Body of pancreas (tissue), 4 donors: ENCODE results near the gene OSBPL2. TPM values are rescaled to one million over a fixed set of nuclear protein-coding genes. Genes with fewer than 3 reads are reported as not detected.

Experiments
- ATAC-seq: fragments of 150-250 bp; one replicate; pipeline ENCODE4 v1.9.1; 2016
- DNase-seq, 4 donors: peaks; one replicate each; pipeline ENCODE4 v3.0.0-alpha.2; 2019
- H3K27ac ChIP-seq, 4 donors: fragments of 200-600 bp; sonication (generic); 1 replicate in 3 of 4; 2 replicates in 1 of 4; pipeline versions ENCODE4 v1.5.1 to v1.6.1; 2016 to 2019; ENCODE audit warnings: mild to moderate bottlenecking in 1 of 4, mixed read lengths in 1 of 4, moderate library complexity in 1 of 4
- H3K27me3 ChIP-seq, 2 donors: fragments of 200-600 bp; sonication (generic); one replicate each; pipeline ENCODE4 v1.6.0; 2016; ENCODE audit warnings: mild to moderate bottlenecking in 1 of 2
- H3K36me3 ChIP-seq, 2 donors: fragments of 200-600 bp; sonication (generic); replicated peaks in 1 of 2; 2 replicates each; pipeline ENCODE4 v1.5.1; 2016; ENCODE audit warnings: low read depth in 2 of 2; ENCODE audit not compliant: insufficient read depth in 1 of 2
- H3K4me1 ChIP-seq: fragments of 200-600 bp; sonication (generic); one replicate; pipeline ENCODE4 v1.6.0; 2016
- H3K4me3 ChIP-seq, 2 donors: fragments of 200-600 bp; sonication (generic); 1 replicate in 1 of 2; 2 replicates in 1 of 2; pipeline ENCODE4 v1.5.1; 2016 to 2019
- H3K9me3 ChIP-seq, 3 donors: fragments of 200-600 bp; sonication (generic); 1 replicate in 2 of 3; 2 replicates in 1 of 3; pipeline ENCODE4 v1.5.1; 2016
- POLR2A ChIP-seq, 3 donors: fragments of 450-650 bp; IDR thresholded peaks; one replicate each; pipeline ENCODE4 v1.6.1; 2016; ENCODE audit warnings: antibody characterized with exemption in 3 of 3, mild to moderate bottlenecking in 2 of 3
- WGBS, 2 donors: methylation state at CpG; one replicate each; pipeline ENCODE4 v1.1.5; 2017; 5-methylcytosine and 5-hydroxymethylcytosine counted together
- intact Hi-C: fragments of 100-400 bp; cut with DNase I; formaldehyde crosslinking; loops from one replicate; pipeline ENCODE4 v1.15.1; 2023
- total RNA-seq, 2 donors: library from RNA; depleted of rRNA; stranded (reverse); fragments of >200 nt; gene quantifications; one replicate each; pipeline ENCODE4 v1.1.0, GENCODE V29; 2016
- TF ChIP-seq, protein P1 (sequence below), 7 experiments: fragments of 450-650 bp in 4 of 7; fragments of 200-600 bp in 3 of 7; sonication (generic) in 3 of 7; IDR thresholded peaks; one replicate each; pipeline ENCODE4 v1.5.1; 2016 to 2019; ENCODE audit warnings: antibody characterized with exemption in 7 of 7

OSBPL2 gene
- total RNA-seq, 2 donors from 2014 or later: 54.5 to 71.9 TPM

DNA sequence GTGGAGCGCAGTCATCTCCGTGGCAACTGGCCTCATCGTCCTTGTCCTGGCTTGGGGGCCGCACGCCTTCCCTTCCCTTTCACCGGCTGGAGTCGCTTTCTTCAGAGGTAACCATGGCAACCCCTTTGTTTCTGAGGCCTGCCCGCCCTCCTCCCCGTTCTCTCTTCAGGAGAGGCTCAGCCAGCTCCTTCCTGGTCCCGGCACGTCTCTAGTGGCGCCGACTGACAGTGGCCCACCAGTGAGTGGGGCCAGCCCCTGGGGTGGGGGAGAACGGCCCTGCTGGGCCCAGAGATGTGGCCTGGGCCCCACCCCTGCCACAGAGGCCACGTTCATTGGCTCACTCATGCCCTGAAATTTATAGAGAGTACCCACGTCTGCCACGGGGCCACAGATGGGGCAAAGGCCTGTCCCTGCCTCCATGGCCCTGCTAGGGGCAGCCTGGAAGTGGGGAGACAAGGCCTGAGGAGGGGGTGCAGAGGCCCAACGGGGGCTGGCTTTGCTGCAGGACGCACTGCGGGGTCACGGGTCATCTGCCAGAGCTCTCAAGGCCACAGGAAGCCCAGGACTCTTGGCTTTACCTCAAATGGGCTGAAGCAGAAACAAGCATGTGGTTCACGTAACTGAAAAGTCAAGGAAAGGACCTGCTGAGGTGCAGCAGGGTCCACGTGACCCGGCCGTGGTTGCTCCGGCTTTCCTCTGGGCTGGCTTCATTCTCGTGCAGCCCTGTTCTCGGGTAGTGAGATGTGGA, 1.4 kb upstream of the OSBPL2 start:
- Histone ChIP-seq H3K27ac (peak overlapping the region in 1 of 4 donors; percentile 80), H3K36me3 (no peaks in the 10 kb centered on the region), H3K4me1 (peaks cover 48% of the 10 kb centered on the region), H3K27me3 (no peaks in the 10 kb centered on the region), H3K9me3 (no peaks in the 10 kb centered on the region), H3K4me3 (no peak overlapping the region)
- WGBS, 2 donors: 60 to 65% methylated on average over 17 to 26 of the region's 28 CpGs
- intact Hi-C loops: no loop called here
- TF ChIP-seq, protein P1, sequence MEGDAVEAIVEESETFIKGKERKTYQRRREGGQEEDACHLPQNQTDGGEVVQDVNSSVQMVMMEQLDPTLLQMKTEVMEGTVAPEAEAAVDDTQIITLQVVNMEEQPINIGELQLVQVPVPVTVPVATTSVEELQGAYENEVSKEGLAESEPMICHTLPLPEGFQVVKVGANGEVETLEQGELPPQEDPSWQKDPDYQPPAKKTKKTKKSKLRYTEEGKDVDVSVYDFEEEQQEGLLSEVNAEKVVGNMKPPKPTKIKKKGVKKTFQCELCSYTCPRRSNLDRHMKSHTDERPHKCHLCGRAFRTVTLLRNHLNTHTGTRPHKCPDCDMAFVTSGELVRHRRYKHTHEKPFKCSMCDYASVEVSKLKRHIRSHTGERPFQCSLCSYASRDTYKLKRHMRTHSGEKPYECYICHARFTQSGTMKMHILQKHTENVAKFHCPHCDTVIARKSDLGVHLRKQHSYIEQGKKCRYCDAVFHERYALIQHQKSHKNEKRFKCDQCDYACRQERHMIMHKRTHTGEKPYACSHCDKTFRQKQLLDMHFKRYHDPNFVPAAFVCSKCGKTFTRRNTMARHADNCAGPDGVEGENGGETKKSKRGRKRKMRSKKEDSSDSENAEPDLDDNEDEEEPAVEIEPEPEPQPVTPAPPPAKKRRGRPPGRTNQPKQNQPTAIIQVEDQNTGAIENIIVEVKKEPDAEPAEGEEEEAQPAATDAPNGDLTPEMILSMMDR (IDR thresholded peaks at IDR 0.05): no peak
- no peak for TF ChIP-seq POLR2A (IDR thresholded peaks at IDR 0.05)
- ATAC-seq (no peak), DNase-seq (no peak)

GRCh38 chr20:62237514-62237800, 864 bp upstream of the OSBPL2 start:
- Histone ChIP-seq H3K4me3 (no peak overlapping the region), H3K27me3 (no peaks in the 10 kb centered on the region), H3K36me3 (no peaks in the 10 kb centered on the region), H3K4me1 (peaks cover 53% of the 10 kb centered on the region), H3K27ac (peak overlapping the region in 3 of 4 donors; percentile 13 to 91 (median 80)), H3K9me3 (no peaks in the 10 kb centered on the region)
- TF ChIP-seq POLR2A (IDR thresholded peaks at IDR 0.05): no peak
- TF ChIP-seq, protein P1 (IDR thresholded peaks at IDR 0.05): no peak
- intact Hi-C loops: no loop called here
- DNase-seq (no peak), ATAC-seq (no peak)
- 20 to 67% methylated on average over 1 of the region's 1 CpG for WGBS, 2 donors

GRCh38 chr20:62238569-62239277, 402 bp downstream of the OSBPL2 start:
- Histone ChIP-seq H3K9me3 (no peaks in the 10 kb centered on the region), H3K27ac (peak overlapping the region; percentile 90 to 96 (median 92)), H3K36me3 (no peaks in the 10 kb centered on the region), H3K4me3 (peak overlapping the region; percentile 51 to 90), H3K4me1 (peaks cover 65% of the 10 kb centered on the region), H3K27me3 (no peaks in the 10 kb centered on the region)
- intact Hi-C loops: no loop called here
- DNase-seq (peak; percentile 58 to 64 (median 61)), ATAC-seq (peak; percentile 15)
- peak in 1 of 3 donors; percentile 62 for TF ChIP-seq POLR2A (IDR thresholded peaks at IDR 0.05)
- TF ChIP-seq, protein P1 (IDR thresholded peaks at IDR 0.05): no peak
- WGBS, 2 donors: 0 to 1% methylated on average over 14 to 50 of the region's 70 CpGs

DNA sequence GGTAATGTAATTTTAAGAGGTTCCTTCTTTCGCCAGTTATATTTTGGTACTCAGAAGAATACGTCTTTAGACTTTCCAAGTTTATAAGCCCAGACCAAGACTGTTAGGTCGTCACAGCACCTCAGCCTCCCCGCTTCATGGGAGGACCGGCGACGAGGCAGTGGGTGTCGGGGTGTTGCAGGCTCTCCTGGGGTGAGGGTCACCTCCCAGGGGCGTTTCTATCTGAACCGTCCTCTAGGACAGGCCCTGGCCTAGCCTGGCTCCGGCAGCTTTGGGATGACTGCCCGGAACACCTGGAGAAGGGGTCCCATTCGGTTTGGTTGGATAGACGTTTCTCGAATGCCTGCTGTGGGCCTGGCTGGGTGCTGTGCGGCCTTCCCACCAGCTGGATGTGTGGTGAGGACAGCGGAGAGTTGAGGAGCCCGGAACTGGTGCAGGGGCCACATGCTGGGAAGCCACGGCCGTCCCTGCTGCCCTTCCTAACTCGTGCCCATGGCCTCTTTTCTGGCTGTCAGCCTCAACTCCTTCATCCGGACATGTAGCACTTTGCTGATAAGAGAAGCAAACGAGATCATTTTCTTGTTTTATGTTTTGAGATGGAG, 1.1 kb downstream of the OSBPL2 start:
- TF ChIP-seq, protein P1 (IDR thresholded peaks at IDR 0.05): no peak
- TF ChIP-seq POLR2A (IDR thresholded peaks at IDR 0.05): peak in 1 of 3 donors; percentile 3
- Histone ChIP-seq H3K4me1 (peaks cover 72% of the 10 kb centered on the region), H3K27ac (peak overlapping the region; percentile 90 to 96 (median 92)), H3K9me3 (no peaks in the 10 kb centered on the region), H3K27me3 (no peaks in the 10 kb centered on the region), H3K36me3 (no peaks in the 10 kb centered on the region), H3K4me3 (peak overlapping the region; percentile 51 to 90)
- no peak for ATAC-seq
- DNase-seq: peak; percentile 48 to 60 (median 51)
- intact Hi-C loops: no loop called here
- 16 to 18% methylated on average over 13 to 23 of the region's 23 CpGs for WGBS, 2 donors
